ENCODE results near the gene KRTDAP.

Gene KRTDAP

GRCh38 chr19:35451338-35452096 lies 38.7 kb downstream of the KRTDAP start:
- DNase-seq (ENCODE audit: low read depth), result no peak

DNA sequence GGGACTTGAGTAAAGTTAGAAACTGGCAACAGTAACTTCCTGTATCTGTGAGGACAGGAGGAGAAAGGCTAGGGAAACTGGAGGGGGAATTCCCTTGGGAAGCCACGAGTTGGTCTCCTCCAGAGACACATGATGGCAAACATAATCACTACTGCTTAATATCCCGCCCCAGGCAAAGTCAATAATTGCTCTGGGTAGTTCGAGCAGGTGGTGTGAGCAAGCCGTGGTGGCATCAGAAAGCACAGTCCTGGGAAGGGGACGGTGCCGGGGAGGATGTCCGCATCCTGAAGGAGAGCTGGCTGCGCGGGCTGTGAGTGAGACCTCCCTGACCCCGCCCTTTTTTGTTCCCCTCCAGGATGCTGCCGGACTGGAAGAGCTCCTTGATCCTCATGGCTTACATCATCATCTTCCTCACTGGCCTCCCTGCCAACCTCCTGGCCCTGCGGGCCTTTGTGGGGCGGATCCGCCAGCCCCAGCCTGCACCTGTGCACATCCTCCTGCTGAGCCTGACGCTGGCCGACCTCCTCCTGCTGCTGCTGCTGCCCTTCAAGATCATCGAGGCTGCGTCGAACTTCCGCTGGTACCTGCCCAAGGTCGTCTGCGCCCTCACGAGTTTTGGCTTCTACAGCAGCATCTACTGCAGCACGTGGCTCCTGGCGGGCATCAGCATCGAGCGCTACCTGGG lies 40.8 kb downstream of the KRTDAP start:
- DNase-seq (ENCODE audit: low read depth), result no peak

DNA sequence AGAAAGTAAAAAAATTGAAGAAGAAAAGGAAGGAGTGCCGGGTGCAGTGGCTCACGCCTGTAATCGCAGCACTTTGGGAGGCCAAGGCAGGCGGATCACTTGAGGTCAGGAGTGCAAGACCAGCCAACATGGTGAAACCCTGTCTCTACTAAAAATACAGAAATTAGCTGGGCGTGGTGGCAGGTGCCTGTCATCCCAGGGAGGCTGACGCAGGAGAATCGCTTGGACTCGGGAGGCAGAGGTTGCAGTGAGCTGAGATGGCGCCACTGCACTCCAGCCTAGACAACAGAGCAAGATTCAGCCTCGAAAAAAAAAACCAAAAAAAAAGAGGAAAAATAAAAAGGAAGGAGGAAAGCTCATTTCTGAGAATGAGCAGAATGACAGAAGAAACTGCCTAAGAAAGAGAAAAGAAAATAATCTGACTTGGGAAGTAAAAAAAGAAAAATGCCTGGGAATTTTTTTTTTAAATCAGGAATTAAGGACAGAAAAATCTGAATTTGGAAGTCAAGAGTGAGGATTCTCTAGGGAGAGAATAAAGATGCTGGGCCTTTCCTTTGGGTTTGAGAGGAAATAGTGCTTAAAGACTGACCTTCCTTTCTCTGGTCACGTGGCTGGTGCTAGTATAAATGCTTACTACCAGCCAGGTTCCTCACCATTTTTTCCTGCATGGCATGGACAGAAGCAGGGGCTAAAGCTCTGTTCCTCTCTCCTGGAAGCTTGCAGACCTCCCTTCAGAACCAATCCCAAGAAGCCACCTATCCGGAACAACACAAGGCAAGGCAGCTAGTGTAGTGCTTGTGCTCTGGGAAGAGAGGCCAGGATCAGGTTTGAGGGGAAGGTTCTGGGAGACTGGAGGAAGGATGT lies 42.4 kb downstream of the KRTDAP start, which contains the start of gene FFAR2:
FFAR2 (plus strand) TSS at position 652 of the 864 bp plus-strand sequence. CDS start 1,458 bp downstream, outside the sequence.
- DNase-seq (ENCODE audit: low read depth), result no peak

GRCh38 chr19:35445826-35446593 lies 44.3 kb downstream of the KRTDAP start:
- DNase-seq (ENCODE audit: low read depth), result no peak

DNA sequence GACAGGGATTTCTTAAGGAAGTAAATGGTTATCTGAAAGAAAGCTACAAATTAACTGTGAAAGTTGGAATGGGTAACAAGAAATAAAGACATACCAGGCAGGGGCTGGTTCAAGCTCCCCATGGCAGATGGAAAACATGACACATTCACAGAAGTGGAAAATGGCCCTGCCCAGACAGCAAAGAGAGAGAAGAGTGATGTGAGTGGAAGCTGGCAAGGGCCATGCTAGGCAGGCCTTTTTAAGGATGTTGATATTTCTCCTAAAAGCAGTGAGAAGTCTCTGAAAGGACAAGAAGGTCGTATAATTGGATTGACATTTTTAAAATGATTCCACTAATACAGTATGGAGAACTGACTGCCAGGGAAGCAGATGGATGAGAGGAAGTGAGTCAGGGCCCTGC lies 45.5 kb downstream of the KRTDAP start:
- no peak for DNase-seq (ENCODE audit: low read depth)

GRCh38 chr19:35442091-35442490 lies 48.2 kb downstream of the KRTDAP start:
- no peak for DNase-seq (ENCODE audit: low read depth)

DNA sequence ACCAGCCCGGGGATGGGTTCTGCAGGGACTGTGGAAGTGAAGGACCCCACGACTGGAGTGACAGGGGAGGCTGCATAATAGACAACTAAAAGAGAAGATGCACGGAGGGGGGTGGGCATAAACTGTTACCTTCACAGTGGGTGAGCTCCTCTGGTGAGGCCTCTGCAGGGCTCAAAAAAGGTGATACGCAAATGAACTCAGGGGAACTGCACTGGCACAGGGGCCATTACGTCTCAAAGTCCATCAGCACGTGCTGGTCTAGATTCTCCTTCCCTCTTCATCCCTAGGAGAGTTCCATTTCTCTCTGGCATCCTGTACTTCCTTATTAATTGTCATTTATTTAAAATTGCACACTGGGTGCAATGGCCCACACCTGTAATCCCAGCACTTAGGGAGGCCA lies 50.3 kb downstream of the KRTDAP start:
- no peak for DNase-seq (ENCODE audit: low read depth)

DNA sequence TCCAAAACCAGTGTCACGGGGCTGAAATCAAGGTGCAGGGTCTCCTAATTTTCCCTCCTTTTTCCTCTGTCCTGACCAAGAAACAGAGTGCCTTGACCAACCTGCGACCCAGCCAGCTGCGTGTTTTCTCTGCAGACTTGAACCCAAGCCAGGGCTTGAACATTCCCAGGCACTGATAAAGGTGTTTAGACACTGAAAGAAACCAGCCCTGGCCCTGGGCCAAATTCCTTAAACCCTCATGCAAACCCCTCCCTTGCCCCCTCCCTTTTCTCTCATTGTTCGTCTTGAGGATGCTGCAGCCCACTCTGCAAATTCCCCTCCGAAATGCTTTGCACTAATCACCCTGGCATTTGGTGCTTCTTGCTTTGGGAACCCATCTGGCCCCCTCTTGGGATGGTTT lies 51.7 kb downstream of the KRTDAP start:
- no peak for DNase-seq (ENCODE audit: low read depth)

- no peak for DNase-seq (ENCODE audit: low read depth)
Measured at GRCh38 chr19:35438096-35438495, 52.2 kb downstream of the KRTDAP start.

- DNase-seq (ENCODE audit: low read depth), result no peak
Measured at GRCh38 chr19:35437406-35437951, 52.8 kb downstream of the KRTDAP start.

All from stimulated activated CD8-positive, alpha-beta memory T cell treated with anti-CD3 and anti-CD28 coated beads, Interleukin-15, amount 100 ng/mL, for 1 hour (primary cell).